H9 (cell line): ENCODE results near the gene CADM4. TPM values are rescaled to one million over a fixed set of nuclear protein-coding genes. Genes with fewer than 3 reads are reported as not detected.

Experiments
- DNase-seq: peaks from one replicate; pipeline ENCODE4 v3.0.0-alpha.2; 2017
- H2AFZ ChIP-seq: one replicate; pipeline ENCODE4 v1.6.1; 2013; ENCODE audit warnings: mild to moderate bottlenecking, low read length, control low read depth, moderate library complexity
- H2AK5ac ChIP-seq: 2 replicates; pipeline ENCODE4 v1.6.1; 2013; ENCODE audit warnings: low read length, control low read depth, mixed read lengths; ENCODE audit not compliant: insufficient read length
- H2BK120ac ChIP-seq: one replicate; pipeline ENCODE4 v1.6.1; 2013; ENCODE audit warnings: low read depth, mild to moderate bottlenecking, low read length, control low read depth, inconsistent platforms; ENCODE audit not compliant: poor library complexity, severe bottlenecking
- H2BK12ac ChIP-seq: 2 replicates; pipeline ENCODE4 v1.6.1; 2013; ENCODE audit warnings: low read length, control low read depth, mixed read lengths, low read depth; ENCODE audit not compliant: insufficient read length
- H2BK15ac ChIP-seq: 2 replicates; pipeline ENCODE4 v1.6.1; 2013; ENCODE audit warnings: low read depth, low read length, control low read depth
- H2BK20ac ChIP-seq: one replicate; pipeline ENCODE4 v1.6.1; 2013; ENCODE audit warnings: low read depth, mild to moderate bottlenecking, low read length, control low read depth, inconsistent platforms; ENCODE audit not compliant: poor library complexity, severe bottlenecking
- H2BK5ac ChIP-seq: 2 replicates; pipeline ENCODE4 v1.6.1; 2013; ENCODE audit warnings: low read length, control low read depth, mixed read lengths; ENCODE audit not compliant: insufficient read length
- H3K14ac ChIP-seq: 2 replicates; pipeline ENCODE4 v1.6.1; 2013; ENCODE audit warnings: low read length, control low read depth; ENCODE audit not compliant: insufficient read depth
- H3K18ac ChIP-seq: 2 replicates; pipeline ENCODE4 v1.6.1; 2013; ENCODE audit warnings: low read depth, mild to moderate bottlenecking, mixed read lengths, low read length, control low read depth; ENCODE audit not compliant: insufficient read length
- H3K23ac ChIP-seq: 2 replicates; pipeline ENCODE4 v1.6.1; 2013; ENCODE audit warnings: low read length, control low read depth, mixed read lengths, low read depth; ENCODE audit not compliant: insufficient read length
- H3K23me2 ChIP-seq: 2 replicates; pipeline ENCODE4 v1.6.1; 2013; ENCODE audit warnings: low read depth, mild to moderate bottlenecking, mixed read lengths, low read length, control low read depth; ENCODE audit not compliant: insufficient read length, poor library complexity, severe bottlenecking
- H3K27ac ChIP-seq: 2 replicates; pipeline ENCODE4 v1.5.1; 2013; ENCODE audit warnings: low read length, control low read depth, mixed read lengths, low read depth; ENCODE audit not compliant: insufficient read length
- H3K27me3 ChIP-seq: 2 replicates; pipeline ENCODE4 v1.6.1; 2013; ENCODE audit warnings: low read length, control low read depth, inconsistent platforms; ENCODE audit not compliant: insufficient read depth
- H3K4ac ChIP-seq: 2 replicates; pipeline ENCODE4 v1.6.1; 2013; ENCODE audit warnings: low read depth, mild to moderate bottlenecking, control low read depth, inconsistent platforms, low read length, moderate library complexity
- H3K4me1 ChIP-seq: 2 replicates; pipeline ENCODE4 v1.6.1; 2013; ENCODE audit warnings: low read length, control low read depth, inconsistent platforms; ENCODE audit not compliant: insufficient read depth
- H3K4me2 ChIP-seq: 2 replicates; pipeline ENCODE4 v1.6.1; 2013; ENCODE audit warnings: low read length, control low read depth, mixed read lengths; ENCODE audit not compliant: insufficient read length, insufficient read depth
- H3K56ac ChIP-seq: 2 replicates; pipeline ENCODE4 v1.6.1; 2013; ENCODE audit warnings: low read depth, mild to moderate bottlenecking, mixed read lengths, low read length, control low read depth; ENCODE audit not compliant: insufficient read length
- H3K79me1 ChIP-seq: 2 replicates; pipeline ENCODE4 v1.6.1; 2013; ENCODE audit warnings: low read depth, mild to moderate bottlenecking, moderate library complexity, low read length, control low read depth, inconsistent platforms; ENCODE audit not compliant: insufficient read depth, poor library complexity, severe bottlenecking
- H3K79me2 ChIP-seq: 2 replicates; pipeline ENCODE4 v1.6.1; 2013; ENCODE audit warnings: low read length, control low read depth, inconsistent platforms; ENCODE audit not compliant: insufficient read depth
- H3K9ac ChIP-seq: 2 replicates; pipeline ENCODE4 v1.6.1; 2013; ENCODE audit warnings: low read length, control low read depth, mixed read lengths; ENCODE audit not compliant: insufficient read length; ENCODE audit errors: extremely low read depth
- H3K9me3 ChIP-seq: one replicate; pipeline ENCODE4 v1.6.1; 2013; ENCODE audit warnings: low read depth, low read length, inconsistent platforms; ENCODE audit not compliant: control insufficient read depth
- H3T11ph ChIP-seq: one replicate; pipeline ENCODE4 v1.6.1; 2013; ENCODE audit warnings: mild to moderate bottlenecking, low read length, control low read depth, inconsistent platforms
- H4K20me1 ChIP-seq: one replicate; pipeline ENCODE4 v1.6.1; 2013; ENCODE audit not compliant: control insufficient read depth, insufficient read length, insufficient read depth
- H4K5ac ChIP-seq: 2 replicates; pipeline ENCODE4 v1.6.1; 2013; ENCODE audit warnings: low read depth, mild to moderate bottlenecking, mixed read lengths, low read length, control low read depth; ENCODE audit not compliant: insufficient read length
- H4K8ac ChIP-seq: replicated peaks from 2 replicates; pipeline ENCODE4 v1.6.1; 2013; ENCODE audit warnings: low read length, control low read depth, mixed read lengths, low read depth; ENCODE audit not compliant: insufficient read length
- H4K91ac ChIP-seq: 2 replicates; pipeline ENCODE4 v1.6.1; 2013; ENCODE audit warnings: low read depth, mild to moderate bottlenecking, moderate library complexity, mixed read lengths, low read length, control low read depth; ENCODE audit not compliant: insufficient read length
- H3K27ac Mint-ChIP-seq, 3 experiments: 2 replicates in 2 of 3; 3 replicates in 1 of 3; pipeline ENCODE4 v1.8.0; 2020 to 2021; ENCODE audit warnings: mixed read lengths in 3 of 3, mild to moderate bottlenecking in 1 of 3, moderate library complexity in 1 of 3
- H3K27me3 Mint-ChIP-seq: 2 replicates; pipeline ENCODE4 v1.8.0; 2021; ENCODE audit warnings: low read depth, mild to moderate bottlenecking, moderate library complexity, mixed read lengths
- H3K36me3 Mint-ChIP-seq, 3 experiments: 2 replicates in 2 of 3; 3 replicates in 1 of 3; pipeline ENCODE4 v1.8.0; 2020 to 2021; ENCODE audit warnings: low read depth in 3 of 3, mixed read lengths in 3 of 3; ENCODE audit not compliant: insufficient read depth in 1 of 3
- H3K4me1 Mint-ChIP-seq, 2 experiments: 2 replicates each; pipeline ENCODE4 v1.8.0; 2020; ENCODE audit warnings: mixed read lengths in 2 of 2
- H3K4me3 Mint-ChIP-seq, 2 experiments: 2 replicates in 1 of 2; 3 replicates in 1 of 2; pipeline ENCODE4 v1.8.0; 2020 to 2021; ENCODE audit warnings: mild to moderate bottlenecking in 2 of 2, mixed read lengths in 2 of 2, moderate library complexity in 1 of 2
- H3K9me3 Mint-ChIP-seq, 2 experiments: 2 replicates in 1 of 2; 3 replicates in 1 of 2; pipeline ENCODE4 v1.8.0; 2020; ENCODE audit warnings: mild to moderate bottlenecking in 2 of 2, mixed read lengths in 2 of 2, moderate library complexity in 1 of 2
- WGBS: extraction: QIAGEN DNeasy Blood & Tissue Kit; methylation state at CpG from one replicate; pipeline ENCODE4 v1.1.7; 2013; ENCODE audit warnings: missing lambda C conversion rate, low lambda C conversion rate, mixed read lengths; ENCODE audit not compliant: insufficient read length; ENCODE audit errors: extremely low coverage; 5-methylcytosine and 5-hydroxymethylcytosine counted together
- total RNA-seq: library from RNA; stranded (reverse); gene quantifications from 2 replicates; pipeline ENCODE4 v1.2.1, GENCODE V29; 2021
- TF ChIP-seq, protein P1 (sequence below): fragments of 200-600 bp; sonication (generic); conservative IDR thresholded peaks from 3 replicates; pipeline ENCODE4 v1.8.0; 2021; ENCODE audit warnings: antibody characterized with exemption, mild to moderate bottlenecking

The CADM4 gene
- total RNA-seq, 1 experiment from 2014 or later, result 10.2 TPM

- H3K4me3 Mint-ChIP-seq, result no peak overlapping the region
- H2BK20ac ChIP-seq, result no peak overlapping the region
Observed at GRCh38 chr19:43584484-43584883, 55.2 kb downstream of the CADM4 start.

More at GRCh38 chr19:43584484-43584883, 55.2 kb downstream of the CADM4 start:
- Histone ChIP-seq H3T11ph (no peak overlapping the region), H2AK5ac (no peak overlapping the region), H3K4me2 (no peak overlapping the region), H3K79me2 (no peaks in the 10 kb centered on the region), H2BK12ac (no peak overlapping the region), H4K8ac (no peak overlapping the region), H3K56ac (no peak overlapping the region), H3K27ac (no peak overlapping the region), H4K91ac (no peak overlapping the region), H4K5ac (no peak overlapping the region), H3K4ac (no peak overlapping the region), H3K4me1 (no peaks in the 10 kb centered on the region), H4K20me1 (no peaks in the 10 kb centered on the region), H3K23ac (no peak overlapping the region), H3K27me3 (no peaks in the 10 kb centered on the region), H2BK5ac (no peak overlapping the region), H3K23me2 (peaks cover 5% of the 10 kb centered on the region), H3K14ac (no peak overlapping the region), H2BK120ac (no peak overlapping the region), H2AFZ (no peak overlapping the region), H3K9me3 (no peaks in the 10 kb centered on the region), H3K9ac (no peak overlapping the region), H2BK15ac (no peak overlapping the region), H3K18ac (no peak overlapping the region), H3K79me1 (no peaks in the 10 kb centered on the region)
- Mint-ChIP-seq H3K36me3 (peaks cover 2 to 22% (median 16%) of the 10 kb centered on the region in 3 experiments; a peak in 4 of 7 replicates), H3K27ac (0 out of 7 replicates have a peak overlapping the region, but pooled peaks of 1 of the 3 experiments have one; percentile 35), H3K4me1 (peaks cover 14 to 16% of the 10 kb centered on the region in 2 experiments), H3K27me3 (no peaks in the 10 kb centered on the region), H3K9me3 (no peaks in the 10 kb centered on the region)
- TF ChIP-seq, protein P1, sequence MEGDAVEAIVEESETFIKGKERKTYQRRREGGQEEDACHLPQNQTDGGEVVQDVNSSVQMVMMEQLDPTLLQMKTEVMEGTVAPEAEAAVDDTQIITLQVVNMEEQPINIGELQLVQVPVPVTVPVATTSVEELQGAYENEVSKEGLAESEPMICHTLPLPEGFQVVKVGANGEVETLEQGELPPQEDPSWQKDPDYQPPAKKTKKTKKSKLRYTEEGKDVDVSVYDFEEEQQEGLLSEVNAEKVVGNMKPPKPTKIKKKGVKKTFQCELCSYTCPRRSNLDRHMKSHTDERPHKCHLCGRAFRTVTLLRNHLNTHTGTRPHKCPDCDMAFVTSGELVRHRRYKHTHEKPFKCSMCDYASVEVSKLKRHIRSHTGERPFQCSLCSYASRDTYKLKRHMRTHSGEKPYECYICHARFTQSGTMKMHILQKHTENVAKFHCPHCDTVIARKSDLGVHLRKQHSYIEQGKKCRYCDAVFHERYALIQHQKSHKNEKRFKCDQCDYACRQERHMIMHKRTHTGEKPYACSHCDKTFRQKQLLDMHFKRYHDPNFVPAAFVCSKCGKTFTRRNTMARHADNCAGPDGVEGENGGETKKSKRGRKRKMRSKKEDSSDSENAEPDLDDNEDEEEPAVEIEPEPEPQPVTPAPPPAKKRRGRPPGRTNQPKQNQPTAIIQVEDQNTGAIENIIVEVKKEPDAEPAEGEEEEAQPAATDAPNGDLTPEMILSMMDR, result no peak
- no CpG with 5 or more reads among the region's 1 CpG for WGBS
- DNase-seq, result no peak
